NCI-H510A (cell line): Measurements from ENCODE around the gene VPS54.
A peak's percentile ranks its signal among the peaks of the same experiment; 100 is the strongest.
"Not testable (repeated sequence)": the region's sequence is repeated elsewhere in the genome, so short reads cannot be mapped to it uniquely, and the experiment has no call there.

Source experiments
- DNase-seq: peaks from one replicate; lab custom pipeline; 2025; lab: John Stamatoyannopoulos, UW

Gene VPS54

GRCh38 chr2:63993871-63994270 lies 25.4 kb downstream of the VPS54 start:
- no peak for DNase-seq

- DNase-seq: not testable (repeated sequence)
Observed at GRCh38 chr2:63993130-63993584, 26.1 kb downstream of the VPS54 start.

GRCh38 chr2:63992061-63992685 lies 27.1 kb downstream of the VPS54 start:
- peak; percentile 45 for DNase-seq

- peak; percentile 17 for DNase-seq
Observed at GRCh38 chr2:63991173-63991999, 27.8 kb downstream of the VPS54 start.

GRCh38 chr2:63990072-63990471 lies 29.2 kb downstream of the VPS54 start:
- no peak for DNase-seq

GRCh38 chr2:63988842-63989436 lies 30.3 kb downstream of the VPS54 start:
- DNase-seq: not testable (repeated sequence)

GRCh38 chr2:63984606-63985359 lies 34.4 kb downstream of the VPS54 start:
- DNase-seq: no peak

GRCh38 chr2:63983986-63984605 lies 35.1 kb downstream of the VPS54 start:
- peak; percentile 15 for DNase-seq

- DNase-seq: no peak
Observed at GRCh38 chr2:63982335-63982734, 36.9 kb downstream of the VPS54 start.

- no peak for DNase-seq
Observed at GRCh38 chr2:63981702-63982103, 37.5 kb downstream of the VPS54 start.

GRCh38 chr2:63980794-63981193 lies 38.4 kb downstream of the VPS54 start:
- no peak for DNase-seq

- DNase-seq: no peak
Observed at GRCh38 chr2:63977904-63978303, 41.3 kb downstream of the VPS54 start.

- DNase-seq: no peak
Observed at GRCh38 chr2:63976125-63976510, 43.1 kb downstream of the VPS54 start.

- DNase-seq: no peak
Observed at GRCh38 chr2:63975437-63976124, 43.6 kb downstream of the VPS54 start.

- not testable (repeated sequence) for DNase-seq
Observed at GRCh38 chr2:63975036-63975435, 44.2 kb downstream of the VPS54 start.

GRCh38 chr2:63962186-63962585 lies 57.0 kb downstream of the VPS54 start:
- DNase-seq: no peak

- no peak for DNase-seq
Observed at GRCh38 chr2:63950414-63950813, 68.8 kb downstream of the VPS54 start.

GRCh38 chr2:63942788-63943187 lies 76.4 kb downstream of the VPS54 start:
- no peak for DNase-seq

GRCh38 chr2:63932104-63932503 lies 87.1 kb downstream of the VPS54 start:
- not testable (repeated sequence) for DNase-seq

- DNase-seq: no peak
Observed at GRCh38 chr2:63926815-63927214, 92.4 kb downstream of the VPS54 start.

GRCh38 chr2:63914311-63914710 lies 104.9 kb downstream of the VPS54 start:
- DNase-seq: no peak
